ENCODE data around the gene PCNX1. TPM values are rescaled to one million over a fixed set of nuclear protein-coding genes. Genes with fewer than 3 reads are reported as not detected.
A peak's percentile ranks its signal among the peaks of the same experiment; 100 is the strongest.
"Not testable (repeated sequence)": the region's sequence is repeated elsewhere in the genome, so short reads cannot be mapped to it uniquely, and the experiment has no call there.

PCNX1 gene
- polyA plus RNA-seq, 1 experiment = 54.2 TPM

DNA sequence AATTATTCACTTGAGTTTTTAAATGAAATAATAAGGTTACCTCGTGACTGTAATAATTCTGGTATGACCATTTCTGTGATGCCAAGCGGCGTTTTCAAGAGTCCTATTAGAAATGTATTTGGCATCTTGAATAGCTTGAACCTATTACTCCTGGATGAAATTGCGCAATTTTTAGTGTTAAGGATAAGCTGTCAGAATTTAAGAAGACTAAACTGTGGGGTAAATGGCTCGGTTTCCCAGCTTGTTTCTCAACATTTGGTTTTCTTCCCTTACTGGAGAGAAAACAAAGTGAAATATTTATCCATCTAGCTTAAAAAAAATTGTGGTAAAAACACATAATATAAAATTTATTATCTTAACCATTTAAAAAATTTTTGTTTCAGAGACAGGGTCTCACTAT lies 26.8 kb downstream of the PCNX1 start:
- Histone ChIP-seq H3K27ac (ENCODE audit: low read depth, low read length) (peak overlapping the region; percentile 52), H3K9me3 (ENCODE audit: control insufficient read depth, insufficient read depth, low read length) (no peaks in the 10 kb centered on the region), H3K4me3 (ENCODE audit: low read depth, low read length) (no peak overlapping the region), H3K27me3 (ENCODE audit: control insufficient read depth, insufficient read depth, low read length) (no peaks in the 10 kb centered on the region)
- TF ChIP-seq, protein P1, sequence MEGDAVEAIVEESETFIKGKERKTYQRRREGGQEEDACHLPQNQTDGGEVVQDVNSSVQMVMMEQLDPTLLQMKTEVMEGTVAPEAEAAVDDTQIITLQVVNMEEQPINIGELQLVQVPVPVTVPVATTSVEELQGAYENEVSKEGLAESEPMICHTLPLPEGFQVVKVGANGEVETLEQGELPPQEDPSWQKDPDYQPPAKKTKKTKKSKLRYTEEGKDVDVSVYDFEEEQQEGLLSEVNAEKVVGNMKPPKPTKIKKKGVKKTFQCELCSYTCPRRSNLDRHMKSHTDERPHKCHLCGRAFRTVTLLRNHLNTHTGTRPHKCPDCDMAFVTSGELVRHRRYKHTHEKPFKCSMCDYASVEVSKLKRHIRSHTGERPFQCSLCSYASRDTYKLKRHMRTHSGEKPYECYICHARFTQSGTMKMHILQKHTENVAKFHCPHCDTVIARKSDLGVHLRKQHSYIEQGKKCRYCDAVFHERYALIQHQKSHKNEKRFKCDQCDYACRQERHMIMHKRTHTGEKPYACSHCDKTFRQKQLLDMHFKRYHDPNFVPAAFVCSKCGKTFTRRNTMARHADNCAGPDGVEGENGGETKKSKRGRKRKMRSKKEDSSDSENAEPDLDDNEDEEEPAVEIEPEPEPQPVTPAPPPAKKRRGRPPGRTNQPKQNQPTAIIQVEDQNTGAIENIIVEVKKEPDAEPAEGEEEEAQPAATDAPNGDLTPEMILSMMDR (IDR thresholded peaks at IDR 0.05; ENCODE audit: low read depth, low read length) = no peak
- ChIA-PET CTCF (interaction anchor here (0.7 to 3.2 kb wide), 3 partner anchors 27 to 116 kb away, joined by 3 to 15 read pairs (median 11); partner anchors contain the start of gene PCNX1), POLR2A (interaction anchor here (0.7 kb wide), 1 partner anchor 27 kb away, joined by 3 read pairs; the partner anchor contains the start of gene PCNX1)
- no peak for DNase-seq (ENCODE audit: low read depth, low spot score)

DNA sequence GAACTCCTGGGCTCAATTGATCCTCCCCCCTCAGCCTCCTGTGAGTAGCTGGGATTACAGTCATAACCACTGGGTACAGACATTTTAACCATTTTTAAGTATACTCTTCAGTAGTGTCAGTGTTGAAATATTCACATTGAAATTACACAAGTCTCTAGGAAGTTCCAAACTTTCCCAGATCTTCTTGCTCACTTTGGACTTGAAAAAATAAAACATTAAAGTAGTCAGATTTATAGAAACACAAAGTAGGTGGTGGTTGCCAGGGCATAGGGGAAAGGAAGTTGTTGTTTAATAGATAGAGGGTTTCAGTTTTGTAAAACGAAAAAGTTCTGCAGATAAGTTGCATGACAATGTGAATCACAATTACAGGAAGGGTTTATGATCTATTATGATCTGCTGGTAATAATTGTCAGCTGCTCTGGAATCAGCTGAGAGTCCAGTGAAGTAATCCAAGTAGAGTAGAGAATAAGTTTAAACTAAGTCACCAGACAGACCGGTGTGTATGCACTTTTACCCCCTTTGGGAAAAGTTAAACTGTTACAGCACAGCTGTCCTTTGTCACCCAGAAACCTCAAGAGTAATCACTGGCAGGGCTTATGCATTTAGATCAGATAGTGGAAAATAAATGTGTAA lies 27.4 kb downstream of the PCNX1 start:
- ChIA-PET CTCF (interaction anchor here (0.7 to 3.2 kb wide), 3 partner anchors 28 to 117 kb away, joined by 3 to 15 read pairs (median 11); partner anchors contain the start of gene PCNX1), POLR2A (interaction anchor here (0.6 to 0.7 kb wide), 2 partner anchors 15 to 27 kb away, joined by 3 to 8 read pairs; partner anchors contain the start of gene PCNX1)
- TF ChIP-seq, protein P1 (IDR thresholded peaks at IDR 0.05; ENCODE audit: low read depth, low read length) = no peak

DNA sequence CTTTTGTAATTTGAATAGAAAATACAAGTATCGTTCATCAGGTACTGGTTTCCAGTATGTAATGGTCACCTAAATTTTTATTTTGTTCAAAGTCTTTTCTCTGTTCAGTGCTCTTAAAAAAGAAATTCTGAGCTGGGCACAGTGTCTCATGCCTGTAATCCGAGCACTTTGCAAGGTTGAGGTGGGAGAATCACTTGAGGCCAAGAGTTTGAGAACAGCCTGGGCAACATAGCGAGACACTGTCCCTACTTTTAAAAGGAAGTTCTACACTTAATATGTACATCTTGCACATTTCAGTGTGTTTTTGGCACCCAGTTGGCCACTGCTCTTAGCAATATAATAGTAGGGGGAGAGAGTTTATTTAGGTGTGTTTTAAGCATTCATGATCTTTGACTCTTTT lies 27.9 kb downstream of the PCNX1 start:
- H3K27ac ChIP-seq (ENCODE audit: low read depth, low read length) = no peak overlapping the region
- no peaks in the 10 kb centered on the region for H3K27me3 ChIP-seq (ENCODE audit: control insufficient read depth, insufficient read depth, low read length)
- CTCF ChIA-PET = interaction anchor here (1.0 kb wide), 1 partner anchor 28 kb away, joined by 3 read pairs; the partner anchor contains the start of gene PCNX1
- no peaks in the 10 kb centered on the region for H3K9me3 ChIP-seq (ENCODE audit: control insufficient read depth, insufficient read depth, low read length)
- no peak overlapping the region for H3K4me3 ChIP-seq (ENCODE audit: low read depth, low read length)
- no peak for DNase-seq (ENCODE audit: low read depth, low spot score)
- TF ChIP-seq, protein P1 (IDR thresholded peaks at IDR 0.05; ENCODE audit: low read depth, low read length) = no peak
- POLR2A ChIA-PET = interaction anchor here (0.6 kb wide), 1 partner anchor 16 kb away, joined by 8 read pairs; no protein-coding TSS in a partner anchor

More for the DNA sequence above, 27.4 kb downstream of the PCNX1 start:
- H3K9me3 ChIP-seq (ENCODE audit: control insufficient read depth, insufficient read depth, low read length) = no peaks in the 10 kb centered on the region
- H3K27ac ChIP-seq (ENCODE audit: low read depth, low read length) = peak overlapping the region; percentile 52
- no peaks in the 10 kb centered on the region for H3K27me3 ChIP-seq (ENCODE audit: control insufficient read depth, insufficient read depth, low read length)
- DNase-seq (ENCODE audit: low read depth, low spot score) = peak; percentile 13
- no peak overlapping the region for H3K4me3 ChIP-seq (ENCODE audit: low read depth, low read length)

DNA sequence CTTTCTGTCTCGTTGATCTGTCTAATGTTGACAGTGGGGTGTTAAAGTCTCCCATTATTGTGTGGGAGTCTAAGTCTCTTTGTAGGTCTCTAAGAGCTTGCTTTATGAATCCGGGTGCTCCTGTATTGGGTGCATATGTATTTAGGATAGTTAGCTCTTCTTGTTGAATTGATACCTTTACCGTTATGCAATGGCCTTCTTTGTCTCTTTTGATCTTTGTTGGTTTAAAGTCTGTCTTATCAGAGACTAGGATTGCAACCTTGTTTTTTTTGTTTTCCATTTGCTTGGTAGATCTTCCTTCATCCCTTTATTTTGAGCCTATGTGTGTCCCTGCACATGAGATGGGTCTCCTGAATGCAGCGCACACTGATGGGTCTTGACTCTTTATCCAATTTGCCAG lies 32.4 kb downstream of the PCNX1 start:
- DNase-seq (ENCODE audit: low read depth, low spot score); H3K27me3 ChIP-seq (ENCODE audit: control insufficient read depth, insufficient read depth, low read length); H3K4me3 ChIP-seq (ENCODE audit: low read depth, low read length); POLR2A ChIA-PET; H3K9me3 ChIP-seq (ENCODE audit: control insufficient read depth, insufficient read depth, low read length); H3K27ac ChIP-seq (ENCODE audit: low read depth, low read length): not testable (repeated sequence)
- CTCF ChIA-PET = interaction anchor here (1.9 kb wide), 1 partner anchor 122 kb away, joined by 6 read pairs; no protein-coding TSS in a partner anchor

DNA sequence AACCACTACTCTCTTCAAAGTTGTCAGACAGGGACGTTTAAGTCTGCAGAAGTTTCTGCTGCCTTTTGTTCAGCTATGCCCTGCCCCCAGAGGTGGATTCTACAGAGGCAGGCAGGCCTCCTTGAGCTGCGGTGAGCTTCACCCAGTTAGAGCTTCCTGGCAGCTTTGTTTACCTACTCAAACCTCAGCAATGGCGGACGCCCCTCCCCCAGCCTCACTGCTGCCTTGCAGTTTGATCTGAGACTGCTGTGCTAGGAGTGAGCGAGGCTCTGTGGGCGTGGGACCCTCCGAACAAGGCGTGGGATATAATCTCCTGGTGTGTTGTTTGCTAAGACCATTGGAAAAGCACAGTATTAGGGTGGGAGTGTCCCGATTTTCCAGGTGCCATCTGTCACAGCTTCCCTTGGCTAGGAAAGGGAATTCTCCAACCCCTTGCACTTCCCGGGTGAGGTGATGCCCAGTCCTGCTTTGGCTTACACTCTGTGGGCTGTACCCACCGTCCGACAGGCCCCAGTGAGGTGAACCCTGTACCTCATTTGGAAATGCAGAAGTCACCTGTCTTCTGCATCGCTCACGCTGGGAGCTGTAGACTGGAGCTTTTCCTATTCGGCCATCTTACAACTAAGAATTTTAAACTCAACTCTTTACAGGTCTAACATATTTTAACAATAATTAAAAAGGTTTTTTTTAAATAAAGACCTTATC lies 34.5 kb downstream of the PCNX1 start:
- CTCF ChIA-PET = interaction anchor here (1.1 to 1.9 kb wide), 2 partner anchors 13 to 124 kb away, joined by 3 to 6 read pairs; no protein-coding TSS in a partner anchor
- H3K27ac ChIP-seq (ENCODE audit: low read depth, low read length); POLR2A ChIA-PET; H3K4me3 ChIP-seq (ENCODE audit: low read depth, low read length); DNase-seq (ENCODE audit: low read depth, low spot score); H3K9me3 ChIP-seq (ENCODE audit: control insufficient read depth, insufficient read depth, low read length); H3K27me3 ChIP-seq (ENCODE audit: control insufficient read depth, insufficient read depth, low read length): not testable (repeated sequence)
